K562 (cell line): ENCODE data around the gene LARP4B. TPM values are rescaled to one million over a fixed set of nuclear protein-coding genes. Genes with fewer than 3 reads are reported as not detected.
A peak's percentile ranks its signal among the peaks of the same experiment; 100 is the strongest.

ENCODE experiments used
- ATAC-seq: fragments of 200-7000 bp; cut with Tn5 transposase; 3 replicates; pipeline ENCODE4 v1.9.1; 2020; ENCODE audit warnings: moderate library complexity
- BruUV-seq: library from RNA; stranded (reverse); fragments of 400-500 nt; replicated peaks from 2 replicates; lab custom pipeline; 2021; lab: Mats Ljungman, UMichigan
- CTCF ChIA-PET: fragments of 300-600 bp; formaldehyde crosslinking; extraction: SDS; loops from one replicate; lab custom pipeline; 2021; ENCODE audit warnings: low intra/inter-chr PET ratio; lab: Yijun Ruan, JAX
- POLR2A ChIA-PET: fragments of 300-600, 350-650 bp; sonication (Branson Sonifier 250); formaldehyde crosslinking; extraction: SDS; loops from one replicate; lab custom pipeline; 2021; ENCODE audit warnings: antibody characterized with exemption, inconsistent platforms; lab: Yijun Ruan, JAX
- DNase-seq, 4 experiments: peaks; one replicate each; pipeline versions ENCODE4 v3.0.0 to v3.0.0-alpha.2; 2011 to 2018; ENCODE audit warnings: low spot score in 3 of 4, mixed read lengths in 3 of 4; ENCODE audit errors: extremely low read depth in 1 of 4
- FAIRE-seq: peaks from 2 replicates; lab custom pipeline; 2011; peaks lifted over from hg19 to GRCh38; lab: Jason Lieb, UNC
- H2AFZ ChIP-seq: 2 replicates; pipeline ENCODE4 v1.6.0; 2011; ENCODE audit warnings: low read depth, low read length, control low read depth, inconsistent platforms
- H3K27ac ChIP-seq: fragments of 200-600 bp; 3 replicates; pipeline ENCODE4 v1.8.0; 2011; ENCODE audit warnings: low read depth, mild to moderate bottlenecking, control low read depth, inconsistent platforms, low read length, moderate library complexity, mixed read lengths; ENCODE audit errors: extremely low read depth
- H3K27me3 ChIP-seq, 2 experiments: fragments of 300-600 bp in 1 of 2; 2 replicates in 1 of 2; 3 replicates in 1 of 2; pipeline versions ENCODE4 v1.6.0 to v1.8.0; 2011; ENCODE audit warnings: inconsistent platforms in 2 of 2, low read length in 2 of 2, mild to moderate bottlenecking in 1 of 2, mixed read lengths in 1 of 2, moderate library complexity in 1 of 2; ENCODE audit not compliant: control insufficient read depth in 2 of 2, insufficient read depth in 2 of 2
- H3K36me3 ChIP-seq: fragments of 300-600 bp; 3 replicates; pipeline ENCODE4 v1.8.0; 2011; ENCODE audit warnings: mild to moderate bottlenecking, low read length, inconsistent platforms; ENCODE audit not compliant: control insufficient read depth, insufficient read depth
- H3K4me1 ChIP-seq, 2 experiments: fragments of 200-600 bp in 1 of 2; replicated peaks in 1 of 2; 2 replicates in 1 of 2; 3 replicates in 1 of 2; pipeline versions ENCODE4 v1.5.1 to v1.8.0; 2011; ENCODE audit warnings: inconsistent platforms in 2 of 2, low read length in 2 of 2, mild to moderate bottlenecking in 1 of 2, mixed read lengths in 1 of 2, moderate library complexity in 1 of 2; ENCODE audit not compliant: control insufficient read depth in 2 of 2, insufficient read depth in 2 of 2
- H3K4me2 ChIP-seq: 2 replicates; pipeline ENCODE4 v1.6.1; 2011; ENCODE audit warnings: low read length, control low read depth, inconsistent platforms, mixed read lengths; ENCODE audit not compliant: insufficient read depth
- H3K4me3 ChIP-seq: fragments of 200-600 bp; sonication (generic), shearing (Covaris generic); 2 replicates; pipeline ENCODE4 v1.5.1; 2016; ENCODE audit warnings: control low read depth, inconsistent platforms
- H3K79me2 ChIP-seq: fragments of 200-600 bp; 3 replicates; pipeline ENCODE4 v1.8.0; 2011; ENCODE audit warnings: low read length, inconsistent platforms; ENCODE audit not compliant: control insufficient read depth, insufficient read depth
- H3K9ac ChIP-seq, 2 experiments: 2 replicates each; pipeline versions ENCODE4 v1.6.0 to v1.6.1; 2011; ENCODE audit warnings: low read depth in 2 of 2, low read length in 2 of 2, control low read depth in 1 of 2, inconsistent platforms in 1 of 2, mild to moderate bottlenecking in 1 of 2, mixed read lengths in 1 of 2; ENCODE audit not compliant: insufficient read depth in 1 of 2
- H3K9me1 ChIP-seq: one replicate; pipeline ENCODE4 v1.6.0; 2011; ENCODE audit warnings: inconsistent platforms, mild to moderate bottlenecking, low read length, moderate library complexity; ENCODE audit not compliant: control insufficient read depth, insufficient read depth
- H3K9me3 ChIP-seq: replicated peaks from 2 replicates; pipeline ENCODE4 v1.5.1; 2011; ENCODE audit warnings: low read depth, low read length, inconsistent platforms; ENCODE audit not compliant: control insufficient read depth, insufficient read depth
- H4K20me1 ChIP-seq: replicated peaks from 2 replicates; pipeline ENCODE4 v1.6.1; 2011; ENCODE audit warnings: low read length, inconsistent platforms, mixed read lengths; ENCODE audit not compliant: control insufficient read depth, insufficient read depth
- HMGN3 ChIP-seq: IDR thresholded peaks from 2 replicates; pipeline ENCODE4 v1.6.1; 2011; ENCODE audit warnings: borderline replicate concordance, low read depth, mild to moderate bottlenecking, mixed read lengths, low read length; ENCODE audit not compliant: insufficient read length; ENCODE audit errors: extremely low read depth
- OTX1 ChIP-seq: fragments of 450-650 bp; formaldehyde crosslinking; IDR thresholded peaks from 2 replicates; pipeline ENCODE4 v1.4.0; 2022; ENCODE audit warnings: mild to moderate bottlenecking
- POLR2G ChIP-seq: fragments of 200-400 bp; formaldehyde crosslinking; IDR thresholded peaks from 2 replicates; pipeline ENCODE4 v1.6.1; 2017; ENCODE audit warnings: low read depth, mild to moderate bottlenecking, antibody characterized with exemption, low read length, moderate library complexity
- RBM22 ChIP-seq: fragments of 200-400 bp; formaldehyde crosslinking; IDR thresholded peaks from 2 replicates; pipeline ENCODE4 v1.6.1; 2018; ENCODE audit warnings: low read length, low read depth; ENCODE audit not compliant: poor library complexity, severe bottlenecking
- SIN3A ChIP-seq, 2 experiments: fragments of 150-350 bp in 1 of 2; IDR thresholded peaks; 2 replicates each; pipeline ENCODE4 v1.6.1; 2011 to 2016; ENCODE audit warnings: borderline replicate concordance in 2 of 2, low read depth in 2 of 2, low read length in 2 of 2, mild to moderate bottlenecking in 2 of 2, moderate library complexity in 2 of 2; ENCODE audit not compliant: control insufficient read depth in 1 of 2
- SRSF3 ChIP-seq: fragments of 200-400 bp; formaldehyde crosslinking; IDR thresholded peaks from 2 replicates; pipeline ENCODE4 v1.6.1; 2016; ENCODE audit warnings: mild to moderate bottlenecking, low read length, moderate library complexity; ENCODE audit not compliant: insufficient read depth
- TEAD4 ChIP-seq, 2 experiments: sonication (generic) in 1 of 2; formaldehyde crosslinking in 1 of 2; IDR thresholded peaks; 2 replicates each; pipeline versions ENCODE4 v1.6.1 to v1.8.0; 2012 to 2022; ENCODE audit warnings: borderline replicate concordance in 1 of 2, inconsistent platforms in 1 of 2, low read length in 1 of 2, mild to moderate bottlenecking in 1 of 2, missing genetic modification reagents in 1 of 2
- TFAM ChIP-seq: fragments of 250-450 bp; sonication (Bioruptor Pico); conservative IDR thresholded peaks from 2 replicates; pipeline ENCODE4 v1.5.0; 2021; ENCODE audit warnings: mild to moderate bottlenecking, moderate library complexity
- USF2 ChIP-seq: sonication (generic); formaldehyde crosslinking; IDR thresholded peaks from 2 replicates; pipeline ENCODE4 v1.5.0; 2020; ENCODE audit warnings: missing genetic modification reagents
- XRCC5 ChIP-seq: fragments of 200-400 bp; formaldehyde crosslinking; IDR thresholded peaks from 2 replicates; pipeline ENCODE4 v1.6.1; 2017; ENCODE audit warnings: low read depth, mild to moderate bottlenecking, low read length
- YY1 ChIP-seq, 3 experiments: IDR thresholded peaks; 2 replicates each; pipeline ENCODE4 v1.6.1; 2011; ENCODE audit warnings: low read length in 2 of 3, mild to moderate bottlenecking in 2 of 3, moderate library complexity in 2 of 3, borderline replicate concordance in 1 of 3, control low read depth in 1 of 3, low read depth in 1 of 3; ENCODE audit not compliant: insufficient read depth in 3 of 3, insufficient replicate concordance in 2 of 3, control insufficient read depth in 1 of 3, insufficient read length in 1 of 3; ENCODE audit errors: extremely low read depth in 1 of 3
- ZNF274 ChIP-seq: IDR thresholded peaks from 2 replicates; pipeline ENCODE4 v1.6.1; 2011; ENCODE audit warnings: low read depth, mild to moderate bottlenecking, low read length, moderate library complexity, borderline replicate concordance
- ZNF444 ChIP-seq: fragments of 250-450 bp; sonication (Bioruptor Pico); IDR thresholded peaks from 2 replicates; pipeline ENCODE4 v1.4.0; 2020; ENCODE audit warnings: mild to moderate bottlenecking, moderate library complexity
- ZNF518B ChIP-seq: fragments of 250-450 bp; sonication (Bioruptor Pico); IDR thresholded peaks from 2 replicates; pipeline ENCODE4 v1.5.0; 2021; ENCODE audit warnings: mild to moderate bottlenecking, moderate library complexity
- ZNF584 ChIP-seq: fragments of 200-800 bp; sonication (Bioruptor generic); IDR thresholded peaks from 2 replicates; pipeline ENCODE4 v1.6.1; 2016; ENCODE audit warnings: low read depth, mild to moderate bottlenecking, missing genetic modification characterization, missing compliant biosample characterization
- WGBS: fragments of 100-300 bp; shearing (Covaris generic); methylation state at CpG from one replicate; pipeline ENCODE4 v1.1.6; 2016; ENCODE audit warnings: low coverage, mixed read lengths; ENCODE audit not compliant: insufficient coverage; ENCODE audit errors: missing lambda C conversion rate; 5-methylcytosine and 5-hydroxymethylcytosine counted together
- in situ Hi-C: fragments of 300-500 bp; cut with MboI; formaldehyde crosslinking; loops from 4 replicates; pipeline ENCODE4 v1.15.0; 2018; ENCODE audit warnings: inconsistent platforms, mixed read lengths
- intact Hi-C: fragments of 100-400 bp; cut with micrococcal nuclease; formaldehyde crosslinking; loops from 2 replicates; pipeline ENCODE4 v1.14.2; 2022
- polyA plus RNA-seq, 8 experiments: library from polyadenylated mRNA; depleted of rRNA in 4 of 8; stranded (reverse) in 5 of 8; unstranded in 3 of 8; fragments of >200 nt; fragmentation: Nextera tagmentation in 2 of 8; fragmentation: Illumina TruSeq in 1 of 8; extraction: Ambion mirVana in 2 of 8; extraction: Trizol in 1 of 8; gene quantifications; 2 replicates each; pipeline versions ENCODE4 v1.2.1 to v1.2.3, GENCODE V29; 2011 to 2014; ENCODE audit warnings: inconsistent platforms in 1 of 8, missing spikeins in 1 of 8
- total RNA-seq, 7 experiments: library from RNA; depleted of rRNA in 6 of 7; stranded (reverse); fragments of >200 nt in 6 of 7; fragmentation: Illumina TruSeq in 2 of 7; extraction: Trizol in 2 of 7; gene quantifications; 2 replicates each; pipeline versions ENCODE4 v1.2.1 to v1.2.3, GENCODE V29; 2011 to 2021; ENCODE audit warnings: low replicate concordance in 1 of 7

LARP4B gene
- total and polyA plus RNA-seq, 9 of the 15 experiments (the other 6 are each of a cell fraction or from before 2014, with no cell fraction given) = 11.8 to 130 (median 42.6) TPM

- WGBS = 69% methylated on average over 21 of the region's 25 CpGs
- TF ChIP-seq XRCC5 (no peak), OTX1 (CRISPR knock-in tag) (no peak), POLR2G (peak; percentile 54), SIN3A (IDR thresholded peaks at IDR 0.05; ENCODE audit: borderline replicate concordance in 2 of 2, control insufficient read depth in 1 of 2, low read depth in 2 of 2, low read length in 2 of 2) (no peak), ZNF274 (no peak), RBM22 (peak; percentile 2), TFAM (CRISPR knock-in tag) (no peak), ZNF584 (CRISPR knock-in tag) (no peak), SRSF3 (no peak), ZNF518B (CRISPR knock-in tag) (no peak), HMGN3 (no peak), YY1 (IDR thresholded peaks at IDR 0.05; ENCODE audit: borderline replicate concordance in 1 of 3, control insufficient read depth in 1 of 3, extremely low read depth in 1 of 3, insufficient read depth in 3 of 3, insufficient read length in 1 of 3, insufficient replicate concordance in 2 of 3, low read depth in 1 of 3, low read length in 2 of 3) (peak in 1 of 3 experiments; percentile 11), USF2 (CRISPR knock-in tag) (no peak), TEAD4 (IDR thresholded peaks at IDR 0.05; ENCODE audit: low read length) (no peak), TEAD4 (CRISPR knock-in tag; IDR thresholded peaks at IDR 0.05; ENCODE audit: borderline replicate concordance) (no peak), ZNF444 (CRISPR knock-in tag) (no peak)
Observed at GRCh38 chr10:803041-803741, 128.3 kb downstream of the LARP4B start.

More at GRCh38 chr10:803041-803741, 128.3 kb downstream of the LARP4B start:
- H2AFZ ChIP-seq = no peak overlapping the region
- H3K4me2 ChIP-seq = no peak overlapping the region
- no peaks in the 10 kb centered on the region for H3K9me3 ChIP-seq
- ChIA-PET CTCF (no interaction called here), POLR2A (interaction anchor here (0.8 to 1.3 kb wide), 4 partner anchors 10 to 28 kb away, joined by 3 to 6 read pairs (median 4); no protein-coding TSS in a partner anchor)
- FAIRE-seq = no peak
- in situ Hi-C loops = no loop called here
- H3K27me3 ChIP-seq = no peaks in the 10 kb centered on the region
- H3K27ac ChIP-seq = no peak overlapping the region
- H3K4me3 ChIP-seq = no peak overlapping the region
- DNase-seq = no peak
- no peak overlapping the region for H3K9ac ChIP-seq
- intact Hi-C loops = no loop called here
- H3K79me2 ChIP-seq = no peaks in the 10 kb centered on the region
- H3K36me3 ChIP-seq = peaks cover 19% of the 10 kb centered on the region
- peaks cover 0 to 33% of the 10 kb centered on the region in 2 experiments; a peak in 2 of 5 replicates for H3K4me1 ChIP-seq
- H3K9me1 ChIP-seq = no peaks in the 10 kb centered on the region
- H4K20me1 ChIP-seq = peaks cover 7% of the 10 kb centered on the region
- BruUV-seq = no TSS peak
- ATAC-seq = no peak; the same call in 2 of the 3 replicates
